Measurements from ENCODE around the gene CERS5.

The CERS5 gene

DNA sequence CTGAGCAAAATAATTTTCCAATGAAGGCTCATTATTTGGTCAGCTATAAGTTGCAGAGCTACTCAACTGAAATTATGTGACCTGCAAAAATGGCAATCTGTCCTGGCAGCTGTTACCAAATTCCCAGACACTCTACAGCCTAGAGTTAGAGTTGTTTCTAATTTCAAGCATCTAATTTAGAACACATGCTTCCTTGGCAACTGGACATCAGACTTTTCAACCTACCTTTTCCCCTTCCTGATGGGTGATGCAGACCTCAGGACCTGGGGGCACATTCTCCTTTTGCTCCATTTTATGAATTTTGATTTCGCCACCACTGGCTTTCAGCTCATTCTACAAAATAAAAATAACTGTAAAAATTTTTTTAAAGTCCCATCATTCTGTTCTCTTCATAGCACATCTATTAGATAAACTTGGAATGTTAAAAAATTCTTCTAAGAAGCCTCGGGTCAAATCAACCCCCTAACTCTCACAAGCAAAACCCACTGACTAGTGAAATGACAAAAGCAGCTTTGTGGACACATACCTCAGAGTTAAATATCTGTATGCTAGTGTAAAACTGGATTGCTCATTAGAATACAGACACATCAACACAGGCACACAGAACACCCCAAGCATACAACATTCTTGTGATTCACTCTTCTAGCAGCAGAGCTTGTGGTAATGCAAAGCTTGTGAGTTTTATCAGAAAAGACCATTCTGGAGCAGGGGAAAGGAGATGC is 33.5 kb upstream of the CERS5 start:
- no peak for ATAC-seq (ENCODE audit: low read depth)
- H3K9me3 ChIP-seq (ENCODE audit: severe bottlenecking): no peaks in the 10 kb centered on the region
- TF ChIP-seq, protein P1, sequence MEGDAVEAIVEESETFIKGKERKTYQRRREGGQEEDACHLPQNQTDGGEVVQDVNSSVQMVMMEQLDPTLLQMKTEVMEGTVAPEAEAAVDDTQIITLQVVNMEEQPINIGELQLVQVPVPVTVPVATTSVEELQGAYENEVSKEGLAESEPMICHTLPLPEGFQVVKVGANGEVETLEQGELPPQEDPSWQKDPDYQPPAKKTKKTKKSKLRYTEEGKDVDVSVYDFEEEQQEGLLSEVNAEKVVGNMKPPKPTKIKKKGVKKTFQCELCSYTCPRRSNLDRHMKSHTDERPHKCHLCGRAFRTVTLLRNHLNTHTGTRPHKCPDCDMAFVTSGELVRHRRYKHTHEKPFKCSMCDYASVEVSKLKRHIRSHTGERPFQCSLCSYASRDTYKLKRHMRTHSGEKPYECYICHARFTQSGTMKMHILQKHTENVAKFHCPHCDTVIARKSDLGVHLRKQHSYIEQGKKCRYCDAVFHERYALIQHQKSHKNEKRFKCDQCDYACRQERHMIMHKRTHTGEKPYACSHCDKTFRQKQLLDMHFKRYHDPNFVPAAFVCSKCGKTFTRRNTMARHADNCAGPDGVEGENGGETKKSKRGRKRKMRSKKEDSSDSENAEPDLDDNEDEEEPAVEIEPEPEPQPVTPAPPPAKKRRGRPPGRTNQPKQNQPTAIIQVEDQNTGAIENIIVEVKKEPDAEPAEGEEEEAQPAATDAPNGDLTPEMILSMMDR (IDR thresholded peaks at IDR 0.05; ENCODE audit: poor library complexity, severe bottlenecking): no peak
- no peak for DNase-seq (ENCODE audit: low spot score)
- H3K27me3 ChIP-seq (ENCODE audit: insufficient read depth, poor library complexity, severe bottlenecking): no peaks in the 10 kb centered on the region
- peaks cover 58% of the 10 kb centered on the region for H3K4me1 ChIP-seq (ENCODE audit: insufficient read depth, poor library complexity, severe bottlenecking)
- peaks cover 94% of the 10 kb centered on the region for H3K36me3 ChIP-seq (ENCODE audit: low read depth)
- peak overlapping the region; percentile 99 for H3K27ac ChIP-seq (ENCODE audit: poor library complexity, severe bottlenecking)
- no peak overlapping the region for H3K4me3 ChIP-seq (ENCODE audit: severe bottlenecking)

DNA sequence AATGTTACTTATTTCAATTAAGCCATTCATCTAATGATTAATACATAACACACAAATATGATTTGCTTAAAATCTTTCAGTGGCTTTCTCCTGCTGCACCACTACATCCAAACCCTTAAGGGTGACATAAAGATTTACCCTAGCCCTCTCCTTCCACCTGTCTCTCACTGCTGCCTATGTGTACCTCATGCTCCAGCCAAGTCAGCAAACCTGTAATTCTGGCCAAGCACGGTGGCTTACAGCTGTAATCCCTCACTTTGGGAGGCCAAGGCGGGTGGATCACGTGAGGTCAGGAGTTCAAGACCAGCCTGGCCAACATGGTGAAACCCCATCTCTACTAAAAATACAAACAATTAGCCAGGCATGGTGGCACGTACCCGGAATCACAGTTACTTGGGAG is 31.7 kb upstream of the CERS5 start:
- TF ChIP-seq, protein P1 (IDR thresholded peaks at IDR 0.05; ENCODE audit: poor library complexity, severe bottlenecking): no peak
- H3K27me3 ChIP-seq (ENCODE audit: insufficient read depth, poor library complexity, severe bottlenecking): no peaks in the 10 kb centered on the region
- DNase-seq (ENCODE audit: low spot score) (no peak), ATAC-seq (ENCODE audit: low read depth) (no peak)
- peaks cover 39% of the 10 kb centered on the region for H3K4me1 ChIP-seq (ENCODE audit: insufficient read depth, poor library complexity, severe bottlenecking)
- H3K27ac ChIP-seq (ENCODE audit: poor library complexity, severe bottlenecking): peak overlapping the region; percentile 99
- no peaks in the 10 kb centered on the region for H3K9me3 ChIP-seq (ENCODE audit: severe bottlenecking)
- peaks cover 94% of the 10 kb centered on the region for H3K36me3 ChIP-seq (ENCODE audit: low read depth)
- no peak overlapping the region for H3K4me3 ChIP-seq (ENCODE audit: severe bottlenecking)

- ATAC-seq (ENCODE audit: low read depth): no peak
- Histone ChIP-seq H3K36me3 (ENCODE audit: low read depth) (peaks cover 92% of the 10 kb centered on the region), H3K9me3 (ENCODE audit: severe bottlenecking) (no peaks in the 10 kb centered on the region), H3K27ac (ENCODE audit: poor library complexity, severe bottlenecking) (peak overlapping the region; percentile 99), H3K4me3 (ENCODE audit: severe bottlenecking) (no peak overlapping the region), H3K27me3 (ENCODE audit: insufficient read depth, poor library complexity, severe bottlenecking) (no peaks in the 10 kb centered on the region), H3K4me1 (ENCODE audit: insufficient read depth, poor library complexity, severe bottlenecking) (peaks cover 24% of the 10 kb centered on the region)
- no peak for DNase-seq (ENCODE audit: low spot score)
- TF ChIP-seq, protein P1 (IDR thresholded peaks at IDR 0.05; ENCODE audit: poor library complexity, severe bottlenecking): no peak
These were observed 30.1 kb upstream of the CERS5 start for GRCh38 chr12:50197297-50197727.

- ATAC-seq (ENCODE audit: low read depth) (no peak), DNase-seq (ENCODE audit: low spot score) (no peak)
- peaks cover 96% of the 10 kb centered on the region for H3K36me3 ChIP-seq (ENCODE audit: low read depth)
- H3K4me3 ChIP-seq (ENCODE audit: severe bottlenecking): no peak overlapping the region
- H3K4me1 ChIP-seq (ENCODE audit: insufficient read depth, poor library complexity, severe bottlenecking): peaks cover 18% of the 10 kb centered on the region
- H3K27me3 ChIP-seq (ENCODE audit: insufficient read depth, poor library complexity, severe bottlenecking): no peaks in the 10 kb centered on the region
- H3K27ac ChIP-seq (ENCODE audit: poor library complexity, severe bottlenecking): peak overlapping the region; percentile 99
- no peaks in the 10 kb centered on the region for H3K9me3 ChIP-seq (ENCODE audit: severe bottlenecking)
- TF ChIP-seq, protein P1 (IDR thresholded peaks at IDR 0.05; ENCODE audit: poor library complexity, severe bottlenecking): no peak
These were observed 29.4 kb upstream of the CERS5 start for GRCh38 chr12:50196537-50196936.

DNA sequence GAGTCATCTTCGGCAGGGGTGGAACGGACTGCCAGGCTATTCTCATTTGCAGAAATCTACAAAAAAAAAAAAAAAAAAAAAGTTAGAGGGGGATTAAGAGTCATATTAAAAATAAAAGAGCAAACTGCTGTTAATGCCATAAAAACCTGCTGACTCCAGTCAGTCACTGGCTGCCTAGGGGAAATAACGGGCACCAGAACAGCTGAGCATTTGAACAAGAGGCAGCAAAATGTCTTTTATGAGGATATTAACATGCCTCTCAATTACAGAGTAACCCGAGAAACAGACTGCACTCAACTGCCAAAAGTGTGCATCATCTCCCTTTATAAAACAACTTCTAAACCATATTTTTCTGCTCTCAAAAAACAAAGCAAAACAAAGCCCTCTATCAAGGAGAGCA is 28.7 kb upstream of the CERS5 start:
- no peak overlapping the region for H3K4me3 ChIP-seq (ENCODE audit: severe bottlenecking)
- peaks cover 96% of the 10 kb centered on the region for H3K36me3 ChIP-seq (ENCODE audit: low read depth)
- H3K27ac ChIP-seq (ENCODE audit: poor library complexity, severe bottlenecking): peak overlapping the region; percentile 99
- ATAC-seq (ENCODE audit: low read depth) (no peak), DNase-seq (ENCODE audit: low spot score) (no peak)
- peaks cover 11% of the 10 kb centered on the region for H3K4me1 ChIP-seq (ENCODE audit: insufficient read depth, poor library complexity, severe bottlenecking)
- no peaks in the 10 kb centered on the region for H3K27me3 ChIP-seq (ENCODE audit: insufficient read depth, poor library complexity, severe bottlenecking)
- H3K9me3 ChIP-seq (ENCODE audit: severe bottlenecking): no peaks in the 10 kb centered on the region
- TF ChIP-seq, protein P1 (IDR thresholded peaks at IDR 0.05; ENCODE audit: poor library complexity, severe bottlenecking): no peak
